Breast epithelium (tissue), 3 donors: ENCODE measurements around the gene SPIB.

Source experiments
- POLR2A ChIP-seq: fragments of 450-650 bp; IDR thresholded peaks from one replicate; pipeline ENCODE4 v1.6.1; 2016; ENCODE audit warnings: antibody characterized with exemption, mild to moderate bottlenecking, moderate library complexity
- TF ChIP-seq, protein P1 (sequence below), 3 donors: fragments of 450-650 bp; IDR thresholded peaks; one replicate each; pipeline ENCODE4 v1.5.1; 2016 to 2017; ENCODE audit warnings: antibody characterized with exemption in 3 of 3, mild to moderate bottlenecking in 3 of 3, moderate library complexity in 3 of 3

GRCh38 chr19:50419580-50420035 is 870 bp downstream of the SPIB start:
- TF ChIP-seq POLR2A = no peak
- TF ChIP-seq, protein P1, sequence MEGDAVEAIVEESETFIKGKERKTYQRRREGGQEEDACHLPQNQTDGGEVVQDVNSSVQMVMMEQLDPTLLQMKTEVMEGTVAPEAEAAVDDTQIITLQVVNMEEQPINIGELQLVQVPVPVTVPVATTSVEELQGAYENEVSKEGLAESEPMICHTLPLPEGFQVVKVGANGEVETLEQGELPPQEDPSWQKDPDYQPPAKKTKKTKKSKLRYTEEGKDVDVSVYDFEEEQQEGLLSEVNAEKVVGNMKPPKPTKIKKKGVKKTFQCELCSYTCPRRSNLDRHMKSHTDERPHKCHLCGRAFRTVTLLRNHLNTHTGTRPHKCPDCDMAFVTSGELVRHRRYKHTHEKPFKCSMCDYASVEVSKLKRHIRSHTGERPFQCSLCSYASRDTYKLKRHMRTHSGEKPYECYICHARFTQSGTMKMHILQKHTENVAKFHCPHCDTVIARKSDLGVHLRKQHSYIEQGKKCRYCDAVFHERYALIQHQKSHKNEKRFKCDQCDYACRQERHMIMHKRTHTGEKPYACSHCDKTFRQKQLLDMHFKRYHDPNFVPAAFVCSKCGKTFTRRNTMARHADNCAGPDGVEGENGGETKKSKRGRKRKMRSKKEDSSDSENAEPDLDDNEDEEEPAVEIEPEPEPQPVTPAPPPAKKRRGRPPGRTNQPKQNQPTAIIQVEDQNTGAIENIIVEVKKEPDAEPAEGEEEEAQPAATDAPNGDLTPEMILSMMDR (IDR thresholded peaks at IDR 0.05) = no peak
